Skeletal muscle satellite cell (primary cell): Measurements from ENCODE around the gene STUM.

Experiments
- H3K27me3 ChIP-seq: 2 replicates; pipeline ENCODE4 v1.7.0; 2013; ENCODE audit warnings: low read length; ENCODE audit not compliant: control insufficient read depth, insufficient read depth
- H3K36me3 ChIP-seq: 2 replicates; pipeline ENCODE4 v1.7.0; 2013; ENCODE audit warnings: mild to moderate bottlenecking, control low read depth, low read length; ENCODE audit not compliant: insufficient read depth
- H3K4me1 ChIP-seq: 2 replicates; pipeline ENCODE4 v1.7.0; 2013; ENCODE audit warnings: low read length; ENCODE audit not compliant: control insufficient read depth, insufficient read depth
- H3K4me2 ChIP-seq: 2 replicates; pipeline ENCODE4 v1.7.0; 2013; ENCODE audit warnings: mild to moderate bottlenecking, low read length
- H3K4me3 ChIP-seq: 2 replicates; pipeline ENCODE4 v1.7.0; 2013; ENCODE audit warnings: low read length
- H3K9ac ChIP-seq: 2 replicates; pipeline ENCODE4 v1.7.0; 2013; ENCODE audit warnings: mild to moderate bottlenecking, low read depth, low read length, moderate library complexity
- H3K9me3 ChIP-seq: replicated peaks from 2 replicates; pipeline ENCODE4 v1.7.0; 2013; ENCODE audit warnings: mild to moderate bottlenecking, control low read depth, low read length

The STUM gene

DNA sequence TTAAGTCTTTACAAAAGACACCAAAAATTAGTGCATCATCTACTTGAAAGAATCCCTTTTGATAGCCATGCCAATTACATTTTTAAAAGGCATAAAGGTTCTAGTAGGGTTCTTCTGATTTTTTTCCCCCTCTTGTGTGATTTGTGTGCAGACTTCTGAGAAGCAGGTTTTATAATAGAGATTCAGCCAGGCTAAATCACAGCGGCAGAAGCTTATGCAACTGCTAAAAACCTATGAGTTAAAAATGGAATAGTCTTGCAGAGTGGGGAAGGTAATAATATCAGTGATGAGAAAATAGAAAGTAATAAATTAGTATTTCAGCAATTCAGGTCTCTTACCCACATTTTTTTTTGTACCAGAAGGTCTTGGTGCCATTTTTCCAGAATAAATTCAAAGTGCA is 17.7 kb downstream of the STUM start:
- no peak overlapping the region for H3K9ac ChIP-seq
- no peak overlapping the region for H3K4me2 ChIP-seq
- no peaks in the 10 kb centered on the region for H3K36me3 ChIP-seq
- H3K4me3 ChIP-seq: no peak overlapping the region
- H3K9me3 ChIP-seq: no peaks in the 10 kb centered on the region
- peaks cover 55% of the 10 kb centered on the region for H3K27me3 ChIP-seq
- no peaks in the 10 kb centered on the region for H3K4me1 ChIP-seq

DNA sequence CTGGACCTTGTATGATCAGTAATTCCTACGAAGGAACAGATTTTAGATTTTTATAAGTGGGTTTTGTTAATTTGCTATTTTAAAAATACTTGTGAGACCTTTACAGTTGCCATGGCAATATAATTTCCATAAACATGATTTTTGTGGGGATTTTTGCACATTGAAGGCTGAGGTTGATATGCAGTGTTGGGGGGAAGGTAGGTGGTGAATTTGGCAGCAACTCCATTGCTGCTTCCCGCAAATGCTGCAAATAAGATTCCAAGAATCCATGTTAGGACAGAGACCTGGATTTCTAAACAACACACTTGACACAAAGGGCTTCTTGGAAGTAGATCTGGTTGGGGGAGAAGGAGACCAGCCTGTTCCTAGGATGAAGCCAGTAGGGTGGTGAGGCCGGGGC is 18.2 kb downstream of the STUM start:
- Histone ChIP-seq H3K36me3 (no peaks in the 10 kb centered on the region), H3K4me2 (no peak overlapping the region), H3K4me3 (no peak overlapping the region), H3K4me1 (no peaks in the 10 kb centered on the region), H3K9me3 (no peaks in the 10 kb centered on the region), H3K9ac (no peak overlapping the region), H3K27me3 (peaks cover 54% of the 10 kb centered on the region)

DNA sequence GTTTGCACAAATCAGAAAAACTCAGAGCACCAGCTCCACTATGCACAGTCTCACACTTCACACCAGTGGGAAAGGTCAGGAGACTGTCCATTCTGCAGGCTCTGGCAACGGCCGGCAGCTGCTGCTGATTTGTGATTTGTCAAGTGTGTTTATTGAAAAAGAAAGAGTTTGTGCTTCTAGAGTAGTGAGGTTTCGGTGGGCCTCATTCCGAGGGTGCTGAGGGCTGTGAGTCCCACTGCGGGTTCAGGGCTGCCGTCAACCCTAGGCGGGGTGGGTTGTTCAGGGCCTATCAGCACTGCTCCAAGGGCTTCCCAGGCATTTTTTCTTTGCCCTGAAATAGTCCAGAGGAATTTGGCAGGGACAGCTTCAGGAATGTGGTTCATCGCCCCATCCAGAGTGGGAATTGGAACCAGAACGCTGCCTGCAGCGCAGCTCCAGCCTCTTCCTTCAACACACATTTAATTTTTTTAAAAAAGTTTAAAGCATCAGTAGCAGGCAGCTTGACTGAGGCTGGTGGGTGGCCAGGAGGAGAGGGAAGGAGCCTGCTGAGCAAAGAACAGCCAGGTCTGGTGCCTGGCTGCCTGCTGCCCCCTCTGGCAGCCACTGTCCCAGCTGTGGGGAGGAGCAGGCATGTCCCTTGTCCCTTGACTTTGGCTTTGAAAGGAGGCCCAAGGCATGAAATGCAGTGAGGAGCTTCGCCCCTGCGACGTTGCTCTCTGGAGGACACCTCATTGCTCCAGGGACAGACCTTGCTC is 19.7 kb downstream of the STUM start:
- Histone ChIP-seq H3K4me2 (no peak overlapping the region), H3K9me3 (no peaks in the 10 kb centered on the region), H3K27me3 (peaks cover 68% of the 10 kb centered on the region), H3K4me1 (no peaks in the 10 kb centered on the region), H3K9ac (no peak overlapping the region), H3K4me3 (no peak overlapping the region), H3K36me3 (no peaks in the 10 kb centered on the region)

DNA sequence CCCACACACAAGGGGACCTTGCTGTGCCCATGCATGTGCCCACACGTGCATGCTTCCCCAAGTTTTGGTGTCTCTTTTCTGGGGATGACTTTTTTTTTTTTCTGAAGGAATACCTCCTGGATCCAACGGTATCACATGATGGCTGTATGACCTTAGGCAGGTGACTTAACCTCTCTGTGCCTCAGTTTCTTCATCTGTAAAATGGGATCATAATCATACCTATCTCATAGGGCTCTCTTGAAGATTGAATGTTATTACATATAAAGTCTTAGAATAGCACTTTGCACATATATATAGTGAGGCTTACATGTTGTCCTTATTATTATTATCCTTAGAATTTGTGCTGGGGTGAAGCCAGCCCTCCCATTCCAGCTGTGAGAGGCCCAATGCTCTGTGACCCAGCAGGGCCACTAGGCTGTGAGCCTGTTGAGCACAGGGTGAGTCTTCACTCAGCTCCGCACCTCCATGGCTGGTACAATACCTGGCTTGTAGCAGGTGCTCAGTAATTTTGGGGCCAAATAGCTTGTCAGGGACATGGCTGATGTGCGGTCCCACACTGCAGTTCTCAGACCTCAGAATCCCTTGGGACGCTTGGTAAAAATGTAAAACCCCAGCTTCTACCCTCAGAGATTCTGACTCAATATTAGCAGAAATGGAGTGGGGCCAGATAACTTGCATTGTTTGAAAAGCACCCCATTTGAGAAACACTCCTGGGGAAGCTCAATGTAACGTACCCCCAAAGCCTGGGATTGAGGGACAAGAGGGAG is 20.6 kb downstream of the STUM start:
- H3K9ac ChIP-seq: no peak overlapping the region
- H3K27me3 ChIP-seq: peaks cover 69% of the 10 kb centered on the region
- no peak overlapping the region for H3K4me2 ChIP-seq
- H3K9me3 ChIP-seq: no peaks in the 10 kb centered on the region
- H3K4me1 ChIP-seq: no peaks in the 10 kb centered on the region
- H3K36me3 ChIP-seq: no peaks in the 10 kb centered on the region
- H3K4me3 ChIP-seq: no peak overlapping the region

DNA sequence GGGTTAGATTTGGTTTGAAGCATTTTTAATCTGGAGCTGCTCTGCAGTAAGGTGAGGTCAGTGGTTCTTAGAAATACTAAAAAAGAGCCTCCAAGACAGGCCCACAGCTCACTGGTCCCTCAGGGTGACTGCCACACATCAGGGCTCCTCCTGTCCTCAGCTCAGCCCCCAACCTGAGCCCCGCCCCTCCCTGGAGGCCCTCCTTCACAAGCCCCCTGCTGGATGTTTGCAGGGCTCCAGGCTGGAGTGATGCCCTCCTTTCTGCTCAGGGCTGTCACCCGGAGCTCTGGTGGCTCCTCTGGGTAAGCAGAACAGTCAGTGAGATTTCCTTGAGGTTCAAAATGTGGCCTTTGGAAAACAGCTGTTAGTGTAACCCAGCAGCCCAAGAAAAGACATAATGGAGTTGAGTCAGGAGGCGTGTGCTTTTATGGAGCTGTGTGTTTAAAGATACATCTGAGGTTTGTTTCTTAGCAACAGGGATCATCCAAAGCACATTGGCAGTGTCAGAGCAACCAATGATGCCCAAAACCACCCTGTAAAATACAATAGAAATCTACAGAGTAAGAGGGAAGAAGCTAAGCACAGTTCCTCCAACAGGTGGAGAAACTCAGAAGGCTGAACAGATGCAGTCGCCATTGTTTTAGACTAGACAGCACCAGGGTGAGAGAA is 21.4 kb downstream of the STUM start:
- Histone ChIP-seq H3K27me3 (peaks cover 73% of the 10 kb centered on the region), H3K9ac (no peak overlapping the region), H3K36me3 (no peaks in the 10 kb centered on the region), H3K4me1 (no peaks in the 10 kb centered on the region), H3K9me3 (no peaks in the 10 kb centered on the region), H3K4me3 (no peak overlapping the region), H3K4me2 (no peak overlapping the region)

DNA sequence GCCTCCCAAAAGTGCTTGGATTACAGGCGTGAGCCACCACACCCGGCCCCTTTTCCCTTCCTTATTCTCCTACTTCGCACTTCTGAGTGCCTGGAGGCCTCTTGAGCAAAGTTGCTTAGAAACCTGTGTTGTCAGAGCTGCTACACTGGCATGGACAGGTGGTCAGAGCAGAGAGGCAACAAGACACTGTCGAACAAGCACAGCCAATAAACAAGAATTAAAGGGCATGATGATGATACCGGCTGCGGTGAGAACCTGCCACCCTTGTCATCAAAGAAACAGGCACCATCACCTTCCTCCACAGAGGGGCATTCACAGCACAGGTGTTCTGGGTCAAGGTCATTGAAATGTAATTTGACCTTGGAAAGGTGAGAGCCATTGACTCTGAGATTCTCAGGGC is 23.3 kb downstream of the STUM start:
- no peaks in the 10 kb centered on the region for H3K9me3 ChIP-seq

DNA sequence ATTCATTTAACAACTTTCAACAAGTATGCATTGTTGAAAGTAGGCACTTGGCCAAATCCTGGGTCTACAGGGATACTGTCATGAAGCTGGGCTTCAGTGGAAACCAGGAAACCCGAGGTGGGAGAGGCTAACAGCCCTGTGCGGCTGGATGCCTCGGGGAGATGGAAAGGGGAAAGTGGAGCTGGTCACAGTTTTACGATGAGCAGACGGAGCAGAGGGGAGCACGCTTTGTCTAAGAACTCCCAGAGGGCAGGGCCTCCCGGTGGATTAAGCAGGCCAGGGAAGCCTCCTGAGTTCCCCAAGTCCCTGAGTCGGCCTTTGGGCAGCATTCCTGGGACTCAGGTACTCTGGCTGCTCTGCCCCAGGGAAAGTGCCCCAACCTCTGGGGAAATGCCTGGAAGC is 23.8 kb downstream of the STUM start:
- H3K4me3 ChIP-seq: no peak overlapping the region
- H3K9me3 ChIP-seq: no peaks in the 10 kb centered on the region
- no peak overlapping the region for H3K4me2 ChIP-seq
- H3K9ac ChIP-seq: no peak overlapping the region
- peaks cover 74% of the 10 kb centered on the region for H3K27me3 ChIP-seq
- H3K36me3 ChIP-seq: no peaks in the 10 kb centered on the region
- H3K4me1 ChIP-seq: no peaks in the 10 kb centered on the region

More for the DNA sequence above, 23.3 kb downstream of the STUM start:
- H3K4me2 ChIP-seq: no peak overlapping the region
- H3K27me3 ChIP-seq: peaks cover 74% of the 10 kb centered on the region
- no peak overlapping the region for H3K9ac ChIP-seq
- no peaks in the 10 kb centered on the region for H3K4me1 ChIP-seq
- H3K4me3 ChIP-seq: no peak overlapping the region
- no peaks in the 10 kb centered on the region for H3K36me3 ChIP-seq

DNA sequence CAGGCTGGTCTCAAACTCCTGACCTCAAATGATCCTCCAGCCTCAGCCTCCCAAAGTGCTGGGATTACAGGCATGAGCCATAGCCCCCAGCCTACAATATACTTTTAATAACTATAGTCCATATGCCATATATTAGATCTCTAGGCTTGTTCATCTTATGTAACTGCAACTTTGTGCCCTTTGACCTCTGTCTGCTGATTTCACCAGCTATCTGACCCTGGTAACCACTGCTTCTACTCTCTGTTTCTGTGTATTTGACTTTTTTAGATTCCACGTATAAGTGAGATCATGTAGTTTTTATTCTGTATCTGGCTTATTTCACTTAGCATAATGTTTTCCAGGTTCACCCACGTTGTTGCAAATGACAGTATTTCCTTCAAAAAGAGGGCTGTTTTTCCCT is 25.5 kb downstream of the STUM start:
- H3K27me3 ChIP-seq: peaks cover 69% of the 10 kb centered on the region

DNA sequence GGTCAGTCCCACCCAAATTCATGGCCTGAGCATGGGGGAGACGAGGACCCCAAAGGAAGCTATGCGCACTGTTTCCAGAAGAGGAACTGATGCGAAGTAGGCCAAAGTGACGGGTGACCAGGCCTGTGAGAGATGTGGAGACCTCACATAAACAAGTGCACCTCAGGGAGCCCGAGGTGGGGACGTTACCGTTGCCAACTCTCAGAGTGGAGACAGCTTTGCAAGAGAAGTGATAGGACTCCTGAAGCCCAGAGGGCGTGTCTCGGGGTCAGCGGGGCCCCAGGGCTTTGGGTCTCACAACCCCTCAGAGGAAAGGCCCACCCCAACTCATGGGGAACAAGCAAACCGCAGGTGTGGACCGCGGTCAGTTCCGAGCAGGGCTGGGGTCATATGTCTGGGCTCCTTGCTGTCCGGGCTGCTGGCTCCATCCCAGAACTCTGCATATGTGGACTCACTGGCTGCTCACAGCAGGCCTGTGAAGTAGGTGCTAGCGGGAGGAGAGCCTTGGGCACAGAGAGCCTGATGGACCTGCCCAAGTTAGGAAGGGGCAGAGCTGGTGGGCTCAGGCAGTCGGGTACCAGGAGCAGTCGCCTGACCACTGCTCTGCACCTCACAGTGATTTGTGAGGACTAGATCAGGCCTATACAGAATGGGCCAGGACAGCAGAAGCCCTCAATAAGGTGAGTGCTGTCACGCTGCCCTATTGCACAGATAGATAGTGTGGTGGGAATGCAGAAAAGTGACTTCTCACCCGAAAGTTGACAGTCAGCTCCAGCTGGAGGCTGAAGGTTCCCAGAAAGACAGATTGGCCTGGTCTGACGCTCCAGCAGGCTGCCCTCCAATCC is 26.2 kb downstream of the STUM start:
- Histone ChIP-seq H3K9me3 (no peaks in the 10 kb centered on the region), H3K9ac (no peak overlapping the region), H3K4me3 (no peak overlapping the region), H3K36me3 (no peaks in the 10 kb centered on the region), H3K4me2 (no peak overlapping the region), H3K4me1 (no peaks in the 10 kb centered on the region), H3K27me3 (peaks cover 69% of the 10 kb centered on the region)

More for the DNA sequence above, 25.5 kb downstream of the STUM start:
- Histone ChIP-seq H3K9me3 (no peaks in the 10 kb centered on the region), H3K4me3 (no peak overlapping the region), H3K4me2 (no peak overlapping the region), H3K4me1 (no peaks in the 10 kb centered on the region), H3K36me3 (no peaks in the 10 kb centered on the region), H3K9ac (no peak overlapping the region)

DNA sequence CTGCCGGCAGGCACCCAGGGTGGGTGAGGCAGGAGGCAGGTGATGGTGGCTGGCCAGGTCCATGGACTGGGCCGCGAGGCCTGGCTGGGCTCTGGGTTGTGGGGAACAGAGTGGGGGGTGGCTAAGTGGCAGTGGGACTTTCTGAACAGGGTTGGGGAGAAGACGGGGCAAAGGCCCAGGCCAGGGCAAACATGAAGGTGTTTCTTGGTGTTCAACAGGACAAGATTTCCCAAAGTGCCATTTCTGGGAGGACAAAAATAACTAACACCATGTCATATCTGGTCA is 26.8 kb downstream of the STUM start:
- Histone ChIP-seq H3K4me2 (no peak overlapping the region), H3K9me3 (no peaks in the 10 kb centered on the region), H3K9ac (no peak overlapping the region), H3K27me3 (peaks cover 70% of the 10 kb centered on the region), H3K36me3 (no peaks in the 10 kb centered on the region), H3K4me3 (no peak overlapping the region), H3K4me1 (no peaks in the 10 kb centered on the region)

DNA sequence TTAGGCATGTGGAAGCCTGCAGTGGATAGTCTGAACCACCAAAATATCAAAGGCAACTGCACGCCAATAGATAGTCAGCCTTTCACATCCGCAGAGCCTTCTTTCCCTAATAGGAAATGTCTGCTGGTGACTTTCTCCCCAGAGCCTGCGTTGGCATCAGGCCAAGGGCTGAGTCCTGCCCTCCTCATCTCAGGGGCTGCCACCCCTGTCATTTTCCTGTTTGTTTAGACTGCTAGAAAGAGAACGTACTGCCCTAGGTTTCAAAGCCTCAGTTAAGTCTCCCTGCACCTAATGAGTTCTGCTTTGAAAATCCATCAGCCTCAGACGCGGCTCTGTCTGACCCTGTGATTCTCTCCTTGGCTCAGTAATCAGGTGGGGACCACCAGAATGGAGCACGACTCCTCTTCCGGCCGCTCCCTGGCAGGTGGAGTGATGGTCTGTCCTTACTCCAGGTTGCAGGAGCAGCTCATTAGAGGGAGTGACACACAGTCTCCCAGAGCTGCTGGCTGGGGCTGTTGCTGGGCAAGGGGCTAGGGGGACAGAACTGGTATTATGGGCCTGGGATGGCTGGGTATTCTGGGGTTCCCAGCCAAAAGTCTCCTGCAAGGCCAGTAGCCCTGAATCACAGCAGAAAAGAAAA is 27.3 kb downstream of the STUM start:
- Histone ChIP-seq H3K36me3 (no peaks in the 10 kb centered on the region), H3K9me3 (no peaks in the 10 kb centered on the region), H3K9ac (no peak overlapping the region), H3K4me2 (no peak overlapping the region), H3K4me3 (no peak overlapping the region), H3K27me3 (peaks cover 72% of the 10 kb centered on the region), H3K4me1 (no peaks in the 10 kb centered on the region)
